Hepatic stellate cell (primary cell): ENCODE results near the gene PTPN4.
A peak's percentile ranks its signal among the peaks of the same experiment; 100 is the strongest.
"Not testable (repeated sequence)": the region's sequence is repeated elsewhere in the genome, so short reads cannot be mapped to it uniquely, and the experiment has no call there.

Experiments used
- DNase-seq: peaks from one replicate; pipeline ENCODE4 v3.0.0; 2011; ENCODE audit warnings: low spot score

The PTPN4 gene

DNA sequence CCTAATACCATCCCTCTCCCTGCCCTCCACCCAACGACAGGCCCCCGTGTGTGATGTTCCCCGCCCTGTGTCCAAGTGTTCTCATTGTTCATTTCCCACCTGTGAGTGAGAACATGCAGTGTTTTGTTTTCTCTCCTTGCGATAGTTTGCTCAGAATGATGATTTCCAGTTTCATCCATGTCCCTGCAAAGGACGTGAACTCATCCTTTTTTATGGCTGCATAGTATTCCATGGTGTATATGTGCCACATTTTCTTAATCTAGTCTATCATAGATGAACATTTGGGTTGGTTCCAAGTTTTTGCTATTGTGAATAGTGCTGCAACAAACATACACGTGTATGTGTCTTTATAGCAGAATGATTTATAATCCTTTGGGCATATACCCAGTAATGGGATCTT, 44.7 kb downstream of the PTPN4 start:
- DNase-seq, result not testable (repeated sequence)

- DNase-seq, result no peak
Observed at GRCh38 chr2:119808516-119809147, 48.9 kb downstream of the PTPN4 start.

DNA sequence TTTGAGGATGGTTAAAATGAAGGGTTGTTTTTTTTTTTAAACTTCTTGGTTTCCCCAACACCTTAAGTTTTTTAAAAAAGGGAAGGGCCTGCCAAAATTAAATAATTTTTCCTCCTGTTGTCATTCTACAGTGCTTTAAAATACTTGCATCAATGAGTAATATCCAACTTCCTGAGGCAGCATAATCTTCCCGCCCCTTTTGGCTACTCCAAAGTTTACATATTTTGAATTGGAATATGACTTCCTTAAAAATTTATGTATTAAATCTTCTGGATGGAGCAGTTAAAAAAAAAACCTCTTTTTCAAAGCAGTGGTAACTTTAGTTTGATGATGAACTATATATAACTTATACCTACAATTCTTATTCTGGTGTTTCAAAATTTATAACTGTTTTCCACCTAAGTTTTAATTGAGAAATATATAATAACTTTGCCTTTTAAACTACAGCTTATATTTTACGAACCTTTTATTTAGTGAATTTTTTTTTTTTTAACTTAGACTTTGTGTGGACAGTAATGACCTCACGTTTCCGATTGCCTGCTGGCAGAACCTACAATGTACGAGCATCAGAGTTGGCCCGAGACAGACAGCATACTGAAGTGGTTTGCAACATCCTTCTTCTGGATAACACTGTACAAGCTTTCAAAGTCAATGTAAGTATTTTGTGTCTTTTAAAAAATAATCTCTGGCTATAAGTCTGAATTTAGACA, 49.8 kb downstream of the PTPN4 start:
- DNase-seq, result no peak

DNA sequence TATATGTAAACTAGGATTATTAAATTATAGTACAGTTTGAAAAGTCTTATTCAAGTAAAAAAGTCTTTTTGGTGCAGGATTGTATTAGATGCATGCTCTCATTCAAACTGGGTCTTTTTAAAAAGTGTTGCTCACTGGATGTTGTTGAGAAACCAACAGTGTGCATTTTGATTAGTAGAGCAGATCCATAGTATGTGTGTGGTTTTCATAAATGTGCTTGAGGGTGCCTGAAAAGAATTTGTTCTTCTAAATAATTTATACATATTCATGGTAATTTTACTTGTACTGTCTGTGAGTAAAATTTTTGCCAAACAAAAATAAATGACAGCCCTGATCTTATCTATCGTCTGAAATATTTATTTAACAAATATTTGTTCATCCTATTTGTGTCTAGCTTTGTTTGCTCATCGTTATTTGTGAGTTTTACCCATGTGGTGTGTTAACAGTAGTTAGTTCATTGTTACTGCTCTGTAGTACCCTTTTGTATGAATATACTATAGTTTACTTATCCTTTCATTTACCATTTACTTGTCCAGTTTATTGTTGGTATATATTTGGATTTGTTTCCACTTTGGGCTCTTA, 50.4 kb downstream of the PTPN4 start:
- DNase-seq, result no peak

- no peak for DNase-seq
Observed at GRCh38 chr2:119814216-119814615, 54.5 kb downstream of the PTPN4 start.

DNA sequence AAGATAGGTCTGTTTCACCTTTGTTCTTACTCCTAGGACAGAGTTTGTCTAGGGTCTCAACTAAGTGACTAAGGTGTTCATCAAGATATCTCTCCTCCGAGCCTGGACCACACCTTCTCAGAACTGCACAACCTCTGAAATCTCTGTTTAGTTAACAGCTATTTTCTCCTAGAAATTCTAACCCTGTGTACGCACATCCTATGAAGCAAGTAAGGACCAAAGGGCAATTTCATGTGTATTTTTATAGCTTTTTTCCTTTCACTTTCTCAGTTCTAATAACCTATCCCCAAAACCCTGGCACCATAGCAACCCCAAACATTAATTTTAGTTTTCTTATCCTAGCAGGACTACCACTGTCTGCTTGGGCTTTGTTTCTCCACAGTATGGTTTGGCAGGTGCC, 59.1 kb downstream of the PTPN4 start:
- no peak for DNase-seq

DNA sequence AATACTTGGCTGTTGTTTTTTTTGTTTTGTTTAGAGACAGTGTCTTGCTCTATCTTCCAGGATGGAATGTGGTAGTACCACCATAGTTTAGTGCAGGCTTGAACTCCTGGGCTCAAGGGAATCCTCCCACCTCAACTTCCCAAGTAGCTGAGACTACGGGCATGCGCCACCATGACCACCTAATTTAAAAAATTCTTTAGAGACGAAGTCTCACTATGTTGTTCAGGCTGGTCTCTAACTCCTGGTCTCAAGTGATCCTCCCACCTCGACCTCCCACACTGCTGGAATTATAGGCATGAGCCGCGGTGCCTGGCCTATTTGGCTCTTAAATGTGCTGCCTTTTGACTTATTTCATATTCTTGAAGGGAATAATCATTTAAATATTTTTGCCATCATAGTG, 60.1 kb downstream of the PTPN4 start:
- no peak for DNase-seq

DNA sequence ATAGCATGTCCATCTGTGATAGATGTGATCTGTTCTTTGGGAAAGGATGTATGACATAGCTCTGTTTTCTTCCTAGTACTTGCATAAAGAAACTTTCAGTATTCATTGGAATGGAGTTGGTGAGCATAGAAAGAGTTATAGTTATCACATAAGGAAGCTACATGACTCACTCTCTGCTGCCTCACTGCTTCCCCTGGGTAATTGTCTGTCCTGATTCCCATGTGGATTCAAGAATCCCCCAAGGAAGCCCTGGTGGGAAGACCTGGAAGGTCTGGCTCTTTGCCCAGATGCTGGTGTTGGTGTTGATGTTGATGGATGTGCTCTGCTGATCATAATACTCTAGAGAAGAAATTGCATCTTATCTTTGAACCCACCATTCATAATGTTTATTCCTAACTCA, 60.6 kb downstream of the PTPN4 start:
- DNase-seq, result peak; percentile 56

- DNase-seq, result no peak
Observed at GRCh38 chr2:119821266-119821665, 61.5 kb downstream of the PTPN4 start.

DNA sequence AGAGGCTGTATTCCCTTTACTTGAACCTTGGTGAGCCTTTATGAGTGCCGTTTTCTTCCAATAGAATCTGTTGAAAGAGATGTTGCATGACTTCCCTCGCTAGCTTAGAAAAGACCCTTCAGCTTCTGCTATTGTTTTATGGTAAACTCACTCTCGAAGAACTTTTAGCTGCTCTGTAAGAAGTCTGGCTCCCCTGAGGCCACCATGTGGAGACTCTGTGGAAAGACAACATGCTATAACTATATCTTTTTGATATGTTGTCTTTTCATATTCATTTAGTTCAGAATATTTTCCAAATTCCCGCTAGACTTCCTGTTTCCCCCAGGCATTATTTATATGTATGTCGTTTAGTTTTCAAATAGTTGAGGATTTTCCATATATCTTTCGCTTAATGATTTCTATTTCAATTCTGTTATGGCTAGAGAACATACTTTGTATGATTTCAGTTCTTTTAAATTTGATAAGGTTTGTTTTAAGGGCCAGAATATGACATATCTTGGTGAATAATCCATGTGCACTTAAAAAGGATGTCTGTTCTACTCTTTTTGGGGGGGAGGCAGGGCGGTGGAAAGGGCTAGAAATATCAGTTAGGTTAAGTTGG, 64.1 kb downstream of the PTPN4 start:
- peak; percentile 40 for DNase-seq

GRCh38 chr2:119826370-119826961, 66.7 kb downstream of the PTPN4 start:
- DNase-seq, result peak; percentile 24

GRCh38 chr2:119827866-119828507, 68.3 kb downstream of the PTPN4 start:
- no peak for DNase-seq

DNA sequence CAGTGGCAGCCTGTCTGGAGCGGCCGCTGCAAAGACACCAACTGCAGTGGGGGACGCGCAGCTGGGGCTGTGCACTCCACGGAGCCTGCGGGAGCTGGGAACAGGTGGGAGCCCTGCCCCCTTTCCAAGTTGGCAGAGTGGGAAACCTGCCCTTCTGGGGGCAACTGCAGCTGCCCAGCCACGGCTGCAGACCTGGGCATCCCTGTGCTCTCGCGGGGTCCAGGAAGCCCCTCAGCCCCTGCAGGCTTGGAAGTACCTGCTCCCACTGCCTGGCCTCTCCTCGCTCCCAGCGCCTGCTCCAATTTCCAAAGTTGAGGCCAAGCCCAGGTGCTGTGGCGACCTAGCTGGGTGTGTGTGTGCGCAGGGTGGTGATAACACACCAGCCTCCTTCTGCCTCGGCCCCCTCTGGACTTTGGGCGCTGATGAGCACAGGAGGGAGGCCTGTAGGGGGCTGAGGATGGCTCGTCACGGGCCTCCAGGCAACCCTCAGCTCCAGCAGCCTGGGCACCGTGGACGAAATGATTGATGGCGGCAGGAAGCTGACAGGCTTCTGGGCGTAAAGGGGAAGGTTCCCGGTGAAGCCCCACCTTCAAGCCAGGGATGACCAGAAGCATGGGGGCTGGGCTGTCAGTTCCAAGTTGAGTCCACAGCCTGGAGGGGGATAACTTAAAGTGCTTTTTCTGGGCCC, 76.9 kb downstream of the PTPN4 start:
- no peak for DNase-seq

DNA sequence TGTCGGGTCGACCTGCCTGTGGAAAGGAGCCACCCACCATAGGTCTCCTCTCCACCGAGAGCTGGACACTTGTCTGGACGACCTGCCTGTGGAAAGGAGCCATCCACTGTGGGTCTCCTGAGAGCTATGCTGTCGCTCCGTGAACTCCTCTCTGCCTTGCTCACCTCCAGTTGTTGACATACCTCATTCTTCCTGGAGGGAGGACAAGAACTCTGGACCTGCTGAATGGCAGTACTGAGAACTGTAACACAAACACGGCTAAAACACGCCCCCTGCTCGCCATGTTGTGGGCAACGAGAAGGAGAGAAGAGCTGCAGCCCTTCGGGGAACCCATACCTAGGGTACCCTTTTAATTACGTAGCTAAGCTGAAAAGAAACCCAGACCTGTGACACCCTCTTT, 77.6 kb downstream of the PTPN4 start:
- no peak for DNase-seq

GRCh38 chr2:119837759-119838158, 78.0 kb downstream of the PTPN4 start:
- no peak for DNase-seq

GRCh38 chr2:119838179-119838578, 78.5 kb downstream of the PTPN4 start:
- no peak for DNase-seq

- DNase-seq, result no peak
Observed at GRCh38 chr2:119841550-119841949, 81.8 kb downstream of the PTPN4 start.

GRCh38 chr2:119846021-119846420, 86.3 kb downstream of the PTPN4 start:
- no peak for DNase-seq

GRCh38 chr2:119849838-119850565, 90.3 kb downstream of the PTPN4 start:
- no peak for DNase-seq

DNA sequence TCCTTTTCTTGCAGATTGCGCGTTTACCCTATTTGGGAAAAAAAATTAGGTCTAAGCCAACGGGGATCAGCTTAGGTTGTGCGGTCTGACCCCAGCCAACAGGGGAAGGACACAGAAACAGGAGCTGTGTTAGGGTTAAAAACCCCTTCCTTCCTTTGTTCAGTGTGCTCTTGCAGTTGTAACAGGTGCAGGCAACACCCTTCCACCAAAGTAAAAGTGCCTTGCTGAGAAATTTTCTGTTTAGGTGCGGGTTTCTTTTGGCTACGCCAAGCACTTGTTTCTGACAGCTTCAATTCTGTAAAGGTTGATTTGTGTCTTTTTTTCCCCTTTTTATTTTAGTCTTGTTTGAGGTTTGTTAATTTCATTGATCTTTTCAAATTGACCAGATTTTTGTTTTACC, 92.5 kb downstream of the PTPN4 start:
- DNase-seq, result no peak
